SKM-1 (cell line): Measurements from ENCODE around the gene NPL.
A peak's percentile ranks its signal among the peaks of the same experiment; 100 is the strongest.

Experiments
- DNase-seq: peaks from one replicate; lab custom pipeline; 2025; ENCODE audit not compliant: unreplicated experiment; lab: John Stamatoyannopoulos, UW

NPL gene

GRCh38 chr1:182811975-182812722 is 22.6 kb downstream of the NPL start:
- DNase-seq = no peak

GRCh38 chr1:182816863-182817262 is 27.3 kb downstream of the NPL start:
- no peak for DNase-seq

- DNase-seq = no peak
These were observed 28.2 kb downstream of the NPL start for GRCh38 chr1:182817802-182818201.

- DNase-seq = no peak
These were observed 33.6 kb downstream of the NPL start for GRCh38 chr1:182823220-182823619.

- DNase-seq = no peak
These were observed 37.3 kb downstream of the NPL start for GRCh38 chr1:182826892-182827291.

GRCh38 chr1:182829285-182829932 is 39.8 kb downstream of the NPL start:
- peak; percentile 11 for DNase-seq

- no peak for DNase-seq
These were observed 43.7 kb downstream of the NPL start for GRCh38 chr1:182833271-182833670.

GRCh38 chr1:182834326-182834725 is 44.8 kb downstream of the NPL start:
- no peak for DNase-seq

GRCh38 chr1:182835806-182836205 is 46.2 kb downstream of the NPL start:
- DNase-seq = no peak

GRCh38 chr1:182839209-182840066 is 49.9 kb downstream of the NPL start, which contains the start of gene DHX9:
Gene DHX9 (plus strand): TSS chr1:182839347. CDS start chr1:182842567, 3,220 bp downstream.
- peak; percentile 96 for DNase-seq

- no peak for DNase-seq
These were observed 51.9 kb downstream of the NPL start for GRCh38 chr1:182841368-182841988.

GRCh38 chr1:182842265-182842664 is 52.7 kb downstream of the NPL start:
- no peak for DNase-seq

GRCh38 chr1:182845379-182845778 is 55.8 kb downstream of the NPL start:
- no peak for DNase-seq

- DNase-seq = no peak
These were observed 56.3 kb downstream of the NPL start for GRCh38 chr1:182845894-182846293.

- no peak for DNase-seq
These were observed 57.5 kb downstream of the NPL start for GRCh38 chr1:182847105-182847504.

- no peak for DNase-seq
These were observed 59.2 kb downstream of the NPL start for GRCh38 chr1:182848736-182849135.

GRCh38 chr1:182850319-182850718 is 60.7 kb downstream of the NPL start:
- DNase-seq = no peak

- no peak for DNase-seq
These were observed 62.3 kb downstream of the NPL start for GRCh38 chr1:182851825-182852224.

- no peak for DNase-seq
These were observed 66.3 kb downstream of the NPL start for GRCh38 chr1:182855911-182856310.

- no peak for DNase-seq
These were observed 67.6 kb downstream of the NPL start for GRCh38 chr1:182857212-182857611.

GRCh38 chr1:182860658-182861057 is 71.1 kb downstream of the NPL start:
- no peak for DNase-seq
